Right ventricle myocardium inferior (tissue), 1 donor: ENCODE measurements around the gene SMYD1. TPM values are rescaled to one million over a fixed set of nuclear protein-coding genes. Genes with fewer than 3 reads are reported as not detected.
A peak's percentile ranks its signal among the peaks of the same experiment; 100 is the strongest.

Experiments used
- ATAC-seq: fragments of 200-7000 bp; cut with Tn5 transposase; one replicate; pipeline ENCODE4 v1.9.1; 2020; ENCODE audit warnings: mild to moderate bottlenecking, moderate library complexity
- DNase-seq: peaks from one replicate; pipeline ENCODE4 v3.0.0; 2021; ENCODE audit errors: missing footprints
- intact Hi-C: fragments of 100-400 bp; cut with DNase I; formaldehyde crosslinking; loops from one replicate; pipeline ENCODE4 v1.11.0; 2022
- total RNA-seq: library from RNA; stranded (reverse); fragmentation: NEBNext Ultra II Directional; extraction: Animal tissue kit (Norgen Biotek cat#: 25700); gene quantifications from one replicate; pipeline ENCODE4 v1.2.1, GENCODE V29; 2021
- donor health status: DM: no; HTN: yes; CAD: no; lungs with severe emphysema.

The SMYD1 gene
- total RNA-seq, 1 donor from 2014 or later, result 544 TPM

DNA sequence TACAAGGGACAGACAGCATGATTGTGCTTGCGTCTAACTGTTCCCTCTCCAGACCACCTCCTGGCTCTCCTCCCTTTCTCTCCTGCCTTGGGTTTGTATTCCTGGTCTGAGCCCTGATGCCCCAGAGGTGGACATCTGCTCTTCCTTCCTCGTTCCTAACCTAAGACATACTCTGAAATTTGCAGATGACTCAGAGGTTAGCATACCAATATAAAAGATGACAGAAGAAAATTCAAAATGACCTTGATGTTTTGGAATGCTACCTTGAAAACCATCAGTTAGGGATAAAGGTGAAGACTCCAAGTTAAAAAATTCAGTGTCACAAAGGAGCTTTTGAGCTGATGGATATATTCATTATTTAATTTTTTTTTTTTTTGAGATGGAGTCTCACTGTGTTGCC is 12.9 kb downstream of the SMYD1 start:
- intact Hi-C loops, result no loop called here
- ATAC-seq (no peak), DNase-seq (no peak)

DNA sequence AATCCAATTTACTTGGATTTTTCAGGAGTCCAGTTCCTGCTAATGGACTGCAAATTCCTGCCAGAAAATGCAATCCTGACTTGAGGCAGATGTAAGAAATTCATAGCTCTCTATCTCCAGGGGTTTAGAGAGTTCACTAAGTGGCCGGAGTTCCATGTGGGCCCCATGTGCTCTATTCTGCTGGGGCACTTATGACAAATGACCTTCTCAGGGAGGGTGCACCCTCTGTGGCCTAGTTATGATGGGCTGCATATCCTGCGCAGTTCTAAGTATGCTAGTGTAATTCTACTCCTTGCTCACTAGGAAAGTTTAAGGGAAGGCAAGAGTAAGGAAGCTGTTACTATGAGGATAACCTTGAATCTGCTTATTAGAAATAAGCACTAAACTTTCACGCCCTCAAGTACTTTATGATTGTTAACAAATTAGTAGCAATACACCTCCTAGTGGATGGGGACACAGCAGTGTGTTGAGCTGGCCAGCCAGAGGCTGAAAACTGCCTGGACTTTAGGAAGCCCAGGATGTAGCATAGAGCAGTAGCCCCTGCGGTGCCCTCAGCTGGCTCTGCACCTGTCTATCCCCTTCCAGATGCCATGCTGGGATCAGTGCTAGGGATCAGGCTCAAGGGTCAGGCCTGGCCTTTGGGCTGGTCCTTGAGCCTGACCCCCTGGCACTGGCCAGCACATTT is 14.4 kb downstream of the SMYD1 start:
- ATAC-seq (peak; percentile 48), DNase-seq (no peak)
- intact Hi-C loops, result no loop called here

DNA sequence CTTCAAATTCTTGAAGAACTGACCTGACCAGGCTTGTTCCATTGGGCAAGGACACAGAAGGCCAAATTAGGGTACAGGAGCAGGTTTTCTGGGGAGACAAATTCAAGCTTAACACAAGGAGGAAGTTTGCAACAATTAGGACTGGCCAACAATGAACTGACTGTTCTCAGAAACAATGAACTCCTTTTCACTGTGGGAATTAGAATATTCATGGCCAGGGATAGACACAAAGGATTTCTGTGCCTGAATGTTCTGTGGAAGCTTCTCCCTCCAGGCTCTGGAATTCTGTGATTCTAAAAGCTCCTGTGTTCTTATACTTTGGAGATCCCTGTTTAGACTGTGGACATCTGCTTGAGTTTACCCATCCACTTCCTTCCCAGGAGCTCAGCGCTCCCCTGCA is 15.2 kb downstream of the SMYD1 start:
- no peak for ATAC-seq
- intact Hi-C loops, result no loop called here
- no peak for DNase-seq

DNA sequence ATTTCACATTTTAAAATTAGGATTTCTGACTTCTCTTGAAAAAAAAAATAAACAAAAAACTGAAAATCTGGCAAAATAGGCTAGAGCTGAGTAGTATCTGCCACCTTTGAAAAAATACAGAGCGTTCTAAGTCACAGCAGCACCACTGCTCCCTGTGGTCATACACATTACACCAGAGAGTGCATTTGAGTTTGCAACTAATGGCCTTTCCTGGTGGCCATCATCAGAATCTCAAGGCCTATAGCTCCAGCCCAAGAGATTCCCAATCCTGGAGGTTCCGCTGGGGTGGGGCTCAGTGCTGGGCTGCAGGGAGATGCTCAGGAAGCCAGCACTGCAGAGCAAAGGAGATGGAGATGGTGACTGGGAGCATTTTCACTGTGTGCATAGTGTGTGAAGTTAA is 17.5 kb downstream of the SMYD1 start:
- ATAC-seq (no peak), DNase-seq (no peak)
- intact Hi-C loops, result no loop called here

DNA sequence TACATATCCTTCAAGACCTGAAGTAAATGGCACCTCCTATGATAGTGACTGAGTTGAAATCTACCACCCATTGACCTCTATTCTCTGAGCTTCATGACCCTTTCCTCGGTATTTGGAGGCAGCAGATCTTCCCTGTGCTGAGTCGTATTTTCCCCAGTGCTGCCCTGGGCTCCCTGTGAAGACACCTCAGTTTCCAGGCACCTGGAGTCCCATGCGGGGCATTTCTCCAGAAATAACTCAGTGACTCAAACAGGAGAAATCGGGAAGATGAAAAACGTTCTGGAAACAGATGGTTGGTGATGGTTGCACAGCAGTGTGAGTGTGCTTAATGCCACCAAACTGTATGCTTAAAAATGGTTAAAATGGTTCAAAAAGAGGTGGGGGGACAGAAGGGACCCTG is 18.0 kb downstream of the SMYD1 start:
- ATAC-seq (no peak), DNase-seq (no peak)
- intact Hi-C loops, result no loop called here

DNA sequence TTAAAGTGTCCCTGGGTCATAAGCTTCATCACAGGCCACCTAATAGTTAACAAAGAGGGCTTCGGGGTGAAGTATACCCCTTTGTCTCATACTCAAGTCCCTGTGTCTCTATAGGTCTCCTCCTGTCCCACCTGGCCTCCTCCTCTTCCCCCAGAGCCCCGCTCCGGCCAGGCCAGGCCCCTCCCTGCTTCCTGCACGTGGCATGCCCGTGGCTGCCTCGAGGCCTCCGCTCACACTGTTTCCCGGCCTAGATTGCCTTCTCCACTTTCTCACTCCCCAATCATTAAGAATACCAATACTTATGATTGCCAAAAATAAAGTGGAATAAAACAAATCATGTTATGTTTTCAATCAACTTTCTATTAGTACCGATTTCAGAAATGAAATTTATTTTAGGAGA is 18.8 kb downstream of the SMYD1 start:
- ATAC-seq (no peak), DNase-seq (no peak)
- intact Hi-C loops, result no loop called here

DNA sequence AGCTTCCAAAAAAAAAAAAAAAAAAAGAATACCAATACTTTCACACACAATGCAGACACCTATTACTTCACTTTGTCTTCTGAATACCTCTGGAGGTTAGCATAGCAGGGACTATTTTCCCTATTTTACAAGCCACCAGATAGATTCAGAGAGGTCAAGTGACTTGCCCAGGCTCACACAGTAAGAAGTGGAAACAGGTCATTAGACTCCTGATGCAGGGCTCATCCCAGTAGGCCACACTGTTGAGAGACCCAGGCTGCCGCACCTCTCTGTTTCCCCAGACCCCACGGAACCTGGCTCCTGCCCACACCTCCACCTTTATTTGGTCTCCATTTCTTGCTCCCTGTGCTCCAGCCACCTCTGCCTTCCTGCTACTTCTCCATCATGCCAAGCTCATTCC is 19.4 kb downstream of the SMYD1 start:
- DNase-seq (no peak), ATAC-seq (no peak)
- intact Hi-C loops, result no loop called here

DNA sequence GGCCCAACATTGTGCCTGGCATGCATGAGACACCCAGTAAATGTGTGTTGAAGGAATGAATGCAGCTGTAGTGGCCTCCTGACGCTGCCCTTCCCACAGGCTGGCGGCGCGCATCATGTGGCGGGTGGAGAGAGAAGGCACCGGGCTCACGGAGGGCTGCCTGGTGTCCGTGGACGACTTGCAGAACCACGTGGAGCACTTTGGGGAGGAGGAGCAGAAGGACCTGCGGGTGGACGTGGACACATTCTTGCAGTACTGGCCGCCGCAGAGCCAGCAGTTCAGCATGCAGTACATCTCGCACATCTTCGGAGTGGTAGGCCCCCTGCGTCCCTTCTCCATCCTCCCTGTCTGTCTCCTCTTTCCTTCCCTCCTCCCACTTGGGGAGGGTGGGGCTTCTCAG is 20.1 kb downstream of the SMYD1 start:
- intact Hi-C loops, result no loop called here
- ATAC-seq (no peak), DNase-seq (no peak)

DNA sequence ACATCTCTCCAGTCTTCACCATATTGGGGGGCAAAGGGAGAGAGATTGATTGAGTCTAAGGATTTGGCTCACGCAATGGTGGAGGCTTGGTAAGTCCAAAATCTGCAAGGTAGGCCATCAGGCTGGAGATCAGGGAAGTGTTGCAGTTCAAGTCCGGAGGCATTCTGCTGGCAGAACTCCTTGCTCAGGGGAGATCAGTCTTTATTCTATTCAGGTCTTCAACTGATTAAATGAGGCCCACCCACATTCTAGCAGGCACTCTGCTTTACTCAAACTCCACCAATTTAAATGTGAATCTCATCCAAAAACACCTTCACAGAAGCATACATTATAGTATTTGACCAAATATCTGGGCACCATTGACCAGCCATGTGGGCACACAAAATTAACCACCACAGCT is 21.4 kb downstream of the SMYD1 start:
- DNase-seq (no peak), ATAC-seq (no peak)
- intact Hi-C loops, result no loop called here

DNA sequence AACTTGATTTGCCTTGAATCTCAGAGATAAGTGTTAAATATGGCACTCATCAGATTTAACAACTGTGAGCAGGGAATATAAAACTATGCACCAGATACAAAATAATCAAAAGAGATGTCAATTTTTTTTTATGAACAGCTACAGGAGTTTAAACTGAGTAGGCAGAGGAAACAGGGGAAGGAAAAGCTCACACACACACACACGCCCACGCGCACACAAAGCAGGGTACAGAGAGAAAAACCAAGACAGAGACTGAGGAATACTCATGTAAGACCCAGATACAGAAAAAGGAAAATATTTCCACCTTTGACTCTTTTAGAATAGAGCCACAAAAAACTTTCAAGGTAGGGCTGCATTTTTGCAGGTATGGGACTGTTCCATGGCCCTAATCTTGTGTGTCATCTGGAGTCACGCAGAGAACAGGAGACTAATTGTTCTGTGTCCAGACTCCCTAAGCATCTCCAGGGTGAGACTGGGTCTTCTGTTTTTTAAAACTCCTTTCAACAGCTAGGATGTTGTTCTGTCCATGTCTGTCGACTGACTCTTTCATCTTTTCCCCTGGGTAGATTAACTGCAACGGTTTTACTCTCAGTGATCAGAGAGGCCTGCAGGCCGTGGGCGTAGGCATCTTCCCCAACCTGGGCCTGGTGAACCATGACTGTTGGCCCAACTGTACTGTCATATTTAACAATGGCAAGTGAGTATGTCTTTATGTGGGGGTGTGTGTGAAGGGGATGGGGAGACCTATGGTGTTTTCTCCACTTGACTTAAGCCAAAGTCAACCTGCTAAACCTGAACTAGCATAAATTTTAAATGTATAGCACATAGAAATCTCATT is 23.0 kb downstream of the SMYD1 start:
- intact Hi-C loops, result no loop called here
- ATAC-seq (no peak), DNase-seq (no peak)

DNA sequence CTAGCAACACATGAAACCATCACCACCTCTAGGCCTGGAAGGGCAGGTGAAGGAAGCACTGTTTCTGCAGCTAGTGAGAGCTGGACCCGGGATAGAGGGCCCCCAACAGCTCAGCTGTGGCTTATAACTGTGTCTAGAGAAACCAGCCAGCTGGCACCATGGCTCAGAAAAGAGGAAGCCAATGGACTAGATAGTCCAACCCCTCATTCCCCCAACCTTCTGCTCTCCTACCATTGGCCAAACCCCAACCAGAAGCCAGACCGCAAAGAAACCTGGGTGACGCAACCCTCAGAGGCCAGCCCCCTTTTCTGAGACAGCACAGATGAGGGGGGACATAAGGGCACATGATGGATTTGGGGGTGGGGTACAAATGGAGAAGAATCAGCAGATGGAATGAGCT is 24.3 kb downstream of the SMYD1 start:
- intact Hi-C loops, result no loop called here
- DNase-seq (no peak), ATAC-seq (no peak)

DNA sequence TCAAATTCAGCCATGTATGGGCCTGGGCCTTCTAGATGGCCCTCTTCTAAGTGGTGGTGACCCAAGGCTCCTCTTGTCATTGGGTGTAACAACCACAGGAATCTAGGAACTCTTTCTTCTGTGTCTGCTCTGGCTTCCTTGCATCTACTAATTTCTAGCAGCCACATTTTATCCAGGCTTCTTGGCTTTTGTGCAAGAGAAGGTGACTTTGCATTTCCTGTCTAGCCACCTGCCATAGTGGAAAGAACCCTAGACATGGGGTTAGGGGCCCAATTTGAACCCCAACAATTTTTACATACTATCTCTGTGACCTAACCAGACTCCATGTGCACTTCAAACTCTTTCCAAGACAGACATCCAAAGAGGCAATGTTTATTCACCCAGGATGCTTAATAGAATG is 25.1 kb downstream of the SMYD1 start:
- intact Hi-C loops, result no loop called here
- DNase-seq, result no peak
- ATAC-seq, result no peak

DNA sequence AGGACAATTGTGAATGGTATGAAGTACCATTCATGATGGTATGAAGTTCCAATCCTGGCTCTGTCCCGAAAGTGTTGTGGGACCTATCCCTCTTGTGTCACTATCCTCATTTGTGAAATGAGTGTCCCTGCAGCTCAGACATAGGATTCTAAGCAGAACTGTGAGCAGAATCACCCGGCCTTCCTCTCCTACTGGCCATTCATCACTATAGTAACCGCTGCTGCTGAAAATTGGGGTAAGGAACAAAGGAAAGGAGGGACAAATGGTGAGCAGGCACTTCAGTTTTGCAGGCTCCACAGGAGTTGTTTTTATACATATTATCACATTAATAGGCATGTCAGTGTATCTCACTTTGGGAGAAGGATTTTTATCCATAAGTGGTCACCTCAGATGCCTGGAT is 27.4 kb downstream of the SMYD1 start:
- DNase-seq (no peak), ATAC-seq (no peak)
- intact Hi-C loops, result no loop called here

DNA sequence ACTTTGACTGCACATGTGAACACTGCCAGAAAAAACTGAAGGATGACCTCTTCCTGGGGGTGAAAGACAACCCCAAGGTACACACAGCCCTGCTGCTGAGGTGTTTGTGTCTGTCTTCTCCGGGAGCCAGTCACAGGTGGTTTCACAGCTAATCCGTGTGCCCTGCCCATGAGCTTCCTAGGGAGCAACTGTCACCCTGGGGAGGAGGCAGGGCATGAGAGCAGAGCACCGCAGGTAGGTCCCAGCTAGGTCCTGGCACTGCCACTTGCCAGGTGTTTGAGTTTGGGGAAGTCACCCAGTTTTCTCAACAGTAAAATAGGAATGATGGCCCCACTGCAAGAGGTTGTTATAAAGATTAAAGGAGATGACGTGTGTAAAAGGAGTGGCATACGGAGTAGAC is 29.1 kb downstream of the SMYD1 start:
- ATAC-seq (no peak), DNase-seq (no peak)
- intact Hi-C loops, result no loop called here

DNA sequence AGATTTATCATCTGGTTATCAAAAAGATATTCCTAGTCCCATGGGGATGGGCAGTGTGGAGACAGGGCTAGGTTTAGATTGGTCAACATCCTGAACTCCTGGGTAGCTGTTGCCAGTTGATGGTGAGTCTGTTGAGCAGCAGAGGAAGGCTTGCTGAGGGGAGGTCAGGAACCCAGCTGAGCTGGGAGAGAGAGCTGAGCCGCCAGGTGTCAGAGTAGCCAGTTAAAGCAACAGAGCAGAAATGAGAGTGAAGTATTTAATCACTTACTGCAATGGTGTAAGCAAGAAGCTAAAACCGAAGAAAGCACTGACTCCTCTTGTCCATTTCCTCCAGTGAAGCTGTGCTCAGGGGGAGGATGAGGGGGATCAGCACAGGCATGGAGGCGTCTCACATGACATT is 29.6 kb downstream of the SMYD1 start:
- intact Hi-C loops, result no loop called here
- ATAC-seq (no peak), DNase-seq (no peak)

DNA sequence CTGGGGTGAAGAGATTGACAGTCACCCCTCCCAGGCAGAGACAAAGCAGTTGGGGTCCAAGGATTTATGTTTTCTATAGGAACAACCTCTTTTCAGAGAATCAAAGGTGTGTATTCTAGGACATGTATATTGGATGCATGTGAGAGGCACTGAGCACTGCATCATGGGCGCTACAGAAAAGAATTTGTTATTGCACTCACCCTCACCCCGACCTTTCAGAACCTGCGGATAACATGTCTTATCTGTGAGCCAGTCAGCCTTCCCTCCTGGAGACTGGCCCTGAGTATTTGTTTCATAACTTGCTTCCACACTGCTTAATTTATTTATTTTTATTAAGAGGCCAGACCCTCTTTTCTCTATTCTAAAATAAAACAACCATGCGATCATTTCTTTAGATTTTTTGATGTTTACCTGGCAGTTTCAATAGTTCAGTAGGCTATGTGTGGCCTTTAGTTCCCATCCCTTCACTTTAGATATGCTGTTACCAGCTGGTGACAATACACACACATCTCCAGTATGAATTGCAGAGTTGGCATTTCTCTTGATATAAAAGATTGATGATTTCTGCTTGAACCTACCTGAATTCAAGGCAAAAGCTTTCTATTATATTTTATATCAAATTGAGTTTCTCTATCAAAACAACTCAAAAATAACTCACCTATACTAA is 30.4 kb downstream of the SMYD1 start:
- ATAC-seq (peak; percentile 67), DNase-seq (no peak)
- intact Hi-C loops, result no loop called here

DNA sequence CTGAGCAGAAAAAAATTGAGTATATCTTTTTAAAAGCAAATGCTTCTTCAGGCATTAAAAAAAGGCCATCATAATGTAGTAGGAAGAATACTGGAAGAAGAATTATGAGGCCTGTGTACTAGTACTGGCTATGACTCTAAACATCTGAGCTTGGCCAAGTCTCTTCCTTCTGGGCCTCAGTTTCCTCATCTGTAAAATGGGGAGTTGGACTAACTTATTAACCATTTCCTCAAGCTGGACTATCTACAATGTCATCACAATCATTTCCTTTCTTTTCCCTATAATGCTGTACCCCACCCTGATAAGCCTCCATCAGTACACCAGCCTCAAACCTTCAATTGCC is 30.9 kb downstream of the SMYD1 start:
- DNase-seq, result no peak
- ATAC-seq, result no peak
- intact Hi-C loops, result no loop called here

DNA sequence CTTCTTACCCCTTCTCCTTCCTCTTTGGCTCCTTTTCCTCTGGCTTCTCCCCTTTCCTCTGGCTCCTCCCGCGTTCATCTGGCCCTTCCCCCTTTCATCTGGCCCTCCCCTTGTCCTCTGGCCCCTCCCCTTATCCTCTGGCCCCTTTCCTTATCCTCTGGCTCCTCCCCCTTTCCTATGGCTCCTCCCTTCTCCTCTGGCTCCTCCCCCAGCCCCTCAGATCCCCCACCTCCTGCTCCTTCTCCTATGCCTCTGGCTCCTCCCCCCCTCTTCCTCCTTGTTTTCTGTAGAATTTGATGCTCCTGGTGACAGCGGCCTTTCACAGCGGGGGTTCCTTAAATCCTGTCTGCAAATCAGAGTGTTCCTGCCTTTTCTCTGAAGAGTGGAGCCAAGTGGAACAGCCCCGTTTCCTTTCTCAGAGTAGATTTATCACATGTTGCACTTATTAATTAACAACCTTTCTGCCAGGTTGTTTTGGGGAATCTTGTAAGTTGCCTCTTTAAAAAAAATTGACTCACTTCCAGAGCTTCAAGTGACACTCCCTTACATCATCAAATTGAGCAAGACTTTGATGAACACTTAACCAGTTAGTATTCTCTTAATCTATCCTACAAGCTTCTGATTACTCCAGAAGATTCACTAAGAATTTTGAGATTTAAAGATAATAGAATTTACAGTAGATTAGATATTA is 32.3 kb downstream of the SMYD1 start:
- intact Hi-C loops, result loop anchor here (2.0 kb wide), 1 partner anchor 33 kb away; the partner anchor contains the start of gene SMYD1
- ATAC-seq, result peak; percentile 45
- DNase-seq, result no peak

DNA sequence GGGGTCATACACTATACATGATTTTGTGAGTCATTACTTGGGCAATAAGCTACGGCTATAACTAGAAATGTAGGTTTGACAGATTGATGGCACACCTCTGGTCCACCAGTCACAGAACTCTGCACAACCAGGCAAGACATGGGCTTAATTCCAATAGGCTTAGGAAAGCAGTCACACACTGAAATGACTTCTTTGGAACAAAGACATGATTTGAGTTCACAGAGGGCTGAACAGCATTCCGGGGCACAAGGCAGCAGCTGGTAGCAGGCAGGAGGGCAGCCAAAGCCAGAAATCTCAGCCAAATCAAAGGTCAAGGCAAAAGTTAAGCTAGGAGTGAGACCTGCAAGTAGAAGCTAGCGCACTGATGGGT is 32.8 kb downstream of the SMYD1 start:
- ATAC-seq (peak; percentile 36), DNase-seq (no peak)
- intact Hi-C loops, result loop anchor here (2.0 kb wide), 1 partner anchor 34 kb away; the partner anchor contains the start of gene SMYD1

DNA sequence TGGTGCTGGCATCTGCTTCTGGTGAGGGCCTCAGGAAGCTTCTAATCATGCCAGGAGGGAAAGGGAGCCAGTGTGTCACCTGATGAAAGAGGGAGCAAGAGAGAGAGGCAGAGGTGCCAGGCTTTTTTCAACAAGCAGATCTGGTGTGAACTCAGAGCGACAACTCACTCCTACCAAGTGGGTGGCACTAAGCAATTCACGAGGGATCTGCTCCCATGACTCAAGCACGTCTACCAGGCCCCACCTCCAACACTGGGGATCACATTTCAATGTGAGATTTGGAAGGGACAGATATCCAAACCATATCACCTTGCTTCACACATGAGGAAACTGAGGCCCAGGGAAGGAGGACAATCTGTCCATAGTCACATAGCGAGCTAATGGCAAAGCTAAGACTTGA is 41.2 kb downstream of the SMYD1 start:
- intact Hi-C loops, result no loop called here

More for the DNA sequence above, 41.2 kb downstream of the SMYD1 start:
- no peak for DNase-seq
- ATAC-seq, result peak; percentile 51
